HG03439 (cell line): ENCODE data around the gene FKBP15.
"Not testable (repeated sequence)": the region's sequence is repeated elsewhere in the genome, so short reads cannot be mapped to it uniquely, and the experiment has no call there.

Experiments
- ATAC-seq: cut with Tn5 transposase; IDR thresholded peaks from one replicate; pipeline ENCODE4 v1.9.1; 2021; ENCODE audit warnings: mild to moderate bottlenecking, moderate library complexity; ENCODE audit not compliant: unreplicated experiment

Gene FKBP15

DNA sequence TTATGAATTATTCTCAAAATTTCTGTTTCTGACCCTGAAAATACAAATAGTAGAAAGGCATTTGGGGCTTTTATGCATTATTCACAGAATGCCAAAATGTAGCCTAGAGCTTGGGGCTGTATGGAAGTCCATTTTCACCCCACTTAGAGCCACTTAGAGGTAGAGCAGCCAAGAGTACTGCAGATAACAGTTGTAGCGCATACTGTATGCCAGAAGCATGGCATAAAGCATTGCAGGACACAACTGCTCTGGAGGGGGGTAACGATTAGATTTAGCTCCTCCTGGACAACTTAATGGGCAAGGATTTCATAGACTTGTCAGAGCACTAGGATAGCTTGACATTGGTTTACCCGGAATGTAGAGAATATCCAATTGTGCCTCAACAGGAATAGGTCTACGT lies 15.9 kb upstream of the FKBP15 start:
- no peak for ATAC-seq

DNA sequence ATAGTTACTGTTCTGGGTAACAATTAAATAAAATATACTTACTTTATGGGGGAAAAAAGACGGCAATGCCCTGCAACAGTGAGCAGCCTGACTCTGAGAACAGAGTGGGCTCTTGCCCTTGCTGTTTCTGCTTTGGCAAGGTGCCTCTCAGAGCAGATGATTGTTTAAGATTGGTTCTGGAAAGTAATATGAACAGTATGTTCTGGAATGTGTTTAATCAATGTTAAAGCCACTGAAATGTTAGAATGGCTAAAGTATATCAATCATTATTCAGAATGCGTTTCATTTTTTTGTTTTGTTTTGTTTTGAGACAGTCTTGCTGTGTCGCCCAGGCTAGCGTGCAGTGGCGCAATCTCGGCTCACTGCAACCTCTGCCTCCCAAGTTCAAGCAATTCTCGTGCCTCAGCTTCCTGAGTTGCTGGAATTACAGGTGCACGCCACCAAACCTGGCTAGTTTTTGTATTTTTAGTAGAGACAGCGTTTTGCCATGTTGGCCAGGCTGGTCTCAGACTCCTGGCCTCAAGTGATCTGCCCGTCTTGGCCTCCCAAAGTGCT lies 14.7 kb upstream of the FKBP15 start:
- ATAC-seq: not testable (repeated sequence)

DNA sequence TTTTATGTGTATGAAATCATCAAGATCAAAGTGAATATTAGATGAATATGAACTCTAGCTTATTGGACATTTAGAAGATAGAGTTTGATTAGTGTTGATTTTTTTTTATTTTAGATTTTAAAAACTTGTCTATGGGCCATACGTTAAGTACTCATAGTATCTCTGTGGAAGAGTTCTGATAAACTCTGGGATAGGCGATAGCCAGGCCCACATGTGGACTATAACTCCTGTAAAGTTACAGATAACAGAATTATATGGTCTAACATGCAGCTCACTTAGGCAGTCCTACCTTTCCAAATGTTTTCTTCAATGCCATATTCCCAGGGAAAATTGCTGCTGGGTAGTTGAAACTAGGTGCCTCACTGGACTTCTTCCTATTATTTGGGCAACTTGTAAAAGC lies 10.6 kb upstream of the FKBP15 start:
- ATAC-seq: no peak

DNA sequence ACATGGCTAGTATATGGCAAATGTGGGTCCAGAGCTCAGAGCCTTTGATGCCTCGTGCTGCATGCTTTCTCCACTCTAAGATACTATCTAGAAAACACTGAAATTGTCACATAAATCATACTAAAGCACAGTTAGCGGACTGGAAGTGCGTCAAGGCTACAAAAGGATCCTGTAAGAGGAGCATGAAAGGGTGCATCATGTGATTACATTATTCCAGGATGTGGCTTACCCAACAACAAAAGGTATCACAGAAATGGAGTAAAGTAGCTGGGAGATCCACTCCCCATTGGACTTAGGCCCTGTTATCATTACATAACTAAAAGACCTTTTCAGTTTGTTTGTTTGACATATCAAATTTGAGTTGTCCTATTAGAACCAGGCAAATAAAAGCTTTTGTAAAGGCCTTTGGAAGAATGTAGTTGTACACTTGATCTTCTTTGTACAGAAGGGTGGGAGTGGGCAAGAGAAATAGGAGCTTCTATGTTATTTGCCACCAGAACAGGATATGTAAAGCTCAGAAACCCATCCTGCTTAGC lies 7.1 kb upstream of the FKBP15 start:
- ATAC-seq: no peak

DNA sequence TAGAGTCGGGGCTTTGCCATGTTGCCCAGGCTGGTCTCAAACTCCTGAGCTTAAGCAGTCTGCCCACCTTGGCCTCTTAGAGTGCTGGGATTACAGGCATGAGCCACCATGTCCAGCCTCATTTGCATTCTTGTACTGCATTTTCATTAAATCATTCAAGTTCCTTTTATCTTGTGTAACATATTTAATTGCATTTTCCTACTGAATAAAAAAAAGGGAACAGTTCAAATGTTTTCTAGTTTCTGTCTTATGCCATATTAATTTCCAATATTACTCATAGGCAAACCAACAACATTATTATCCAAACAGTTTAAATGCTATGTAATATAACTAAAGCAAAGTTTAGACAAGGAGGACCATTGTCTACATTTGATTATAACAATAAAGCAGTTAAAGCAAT lies 6.4 kb upstream of the FKBP15 start:
- ATAC-seq: no peak

DNA sequence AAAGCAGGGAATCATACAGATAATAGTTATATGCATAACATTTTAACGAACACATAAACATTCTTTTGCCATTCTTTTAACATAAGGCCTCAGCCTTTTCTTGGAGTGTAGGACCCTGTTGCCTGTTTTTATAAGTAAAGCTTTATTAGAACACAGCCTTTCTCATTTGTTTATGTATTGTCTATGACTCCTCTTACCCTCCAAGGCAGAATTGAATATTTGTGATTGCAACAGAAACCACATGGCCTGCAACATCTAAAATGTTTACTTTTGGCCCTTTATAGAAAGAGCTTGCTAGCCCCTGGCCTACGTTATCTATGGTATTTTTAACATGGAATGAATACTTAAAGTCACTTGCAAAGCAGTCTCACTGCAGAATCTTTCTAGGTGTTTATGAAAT lies 2.9 kb upstream of the FKBP15 start:
- ATAC-seq: no peak

DNA sequence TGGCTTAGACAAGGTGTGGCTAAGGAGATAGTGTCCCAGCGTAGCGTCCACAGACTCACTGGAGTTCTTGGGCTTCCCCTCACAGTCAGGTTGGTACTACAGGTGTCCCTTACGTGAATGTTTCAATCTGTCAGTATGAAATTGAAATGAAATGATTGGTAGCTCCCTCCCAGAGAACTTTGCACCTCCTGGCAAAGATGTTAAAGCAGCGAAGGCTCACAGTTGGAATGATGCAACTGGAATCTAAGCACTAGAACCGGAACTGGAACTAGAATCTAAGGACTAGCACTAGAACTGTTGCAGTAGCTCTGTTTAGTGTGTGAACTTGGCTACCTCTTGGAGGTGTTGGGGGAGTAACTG lies 1.4 kb upstream of the FKBP15 start:
- ATAC-seq: no peak

DNA sequence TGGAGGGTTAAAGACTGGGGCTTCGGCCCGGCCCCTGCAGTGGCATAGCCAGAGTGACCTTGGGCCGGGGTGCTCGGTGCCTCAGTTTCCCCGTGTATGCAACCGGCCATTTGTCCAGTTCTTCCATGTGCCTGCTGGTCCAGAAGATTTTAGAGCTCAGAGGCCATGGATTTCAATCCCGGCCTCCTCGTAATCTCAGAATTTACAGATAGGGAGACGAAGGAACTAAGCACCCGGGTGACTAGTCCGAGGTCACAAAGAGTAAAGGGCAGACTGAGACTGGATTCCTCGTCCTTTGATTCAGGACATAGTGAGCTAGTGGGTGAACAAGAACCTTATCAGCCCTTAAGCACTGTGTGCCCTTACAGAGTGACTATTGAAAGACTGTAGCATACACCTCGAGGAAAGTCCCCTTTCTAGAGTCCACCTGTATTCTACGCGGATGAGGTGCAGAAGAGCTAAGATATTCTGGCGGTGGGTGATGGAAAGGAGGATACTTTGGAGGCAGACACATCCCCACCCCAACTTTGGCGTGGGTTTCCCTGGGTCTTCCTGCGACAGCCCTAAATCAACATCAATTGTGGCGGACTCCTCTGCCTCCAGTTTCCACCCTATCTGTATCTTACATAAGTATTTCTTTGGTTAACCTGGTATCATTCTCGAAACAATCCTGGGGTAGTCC lies 864 bp upstream of the FKBP15 start:
- ATAC-seq: no peak

DNA sequence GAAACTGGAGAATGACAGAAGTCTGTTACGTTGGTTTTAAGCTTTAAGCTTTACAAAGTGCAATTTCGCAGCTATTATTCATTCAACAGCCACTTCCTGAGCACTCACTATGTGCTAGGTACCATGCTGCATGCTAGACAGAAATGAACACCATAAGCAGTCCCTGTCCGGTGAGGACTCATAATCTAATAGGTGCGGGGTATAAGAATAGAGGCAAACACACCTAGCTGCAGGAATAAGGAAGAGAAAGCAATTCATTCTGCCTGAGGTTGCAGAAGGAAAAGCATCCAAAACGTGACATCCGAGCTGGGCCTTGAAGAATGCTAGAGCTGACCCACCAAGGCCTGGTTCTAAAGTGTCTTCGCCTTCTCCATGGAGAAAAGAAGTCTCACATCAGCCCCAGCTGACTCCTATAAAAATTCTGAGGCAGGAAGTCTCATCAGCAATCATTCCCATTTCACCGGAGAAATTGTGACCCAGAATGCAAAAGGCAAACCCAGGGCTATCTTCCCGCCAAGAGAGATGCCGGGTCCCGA lies 542 bp downstream of the FKBP15 start:
- no peak for ATAC-seq

DNA sequence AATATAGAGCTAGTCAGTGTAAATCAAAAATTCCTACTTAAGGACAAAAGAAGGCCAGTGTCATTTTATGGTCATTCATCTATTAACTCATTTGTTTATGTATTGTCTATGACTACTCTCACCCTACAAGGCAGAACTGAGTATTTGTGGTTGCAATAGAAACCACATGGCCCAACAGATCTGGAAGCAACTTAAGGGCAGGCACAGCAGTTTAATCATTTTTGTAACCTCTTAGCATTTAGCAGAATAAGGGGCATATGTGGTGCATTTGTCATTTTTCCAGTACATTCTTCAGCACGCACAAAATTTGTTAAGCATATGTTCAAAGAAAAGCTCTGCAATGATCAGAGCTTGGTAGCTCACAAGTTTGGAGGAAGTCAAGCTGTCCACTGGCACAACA lies 1.1 kb downstream of the FKBP15 start:
- peak; percentile 41 for ATAC-seq

DNA sequence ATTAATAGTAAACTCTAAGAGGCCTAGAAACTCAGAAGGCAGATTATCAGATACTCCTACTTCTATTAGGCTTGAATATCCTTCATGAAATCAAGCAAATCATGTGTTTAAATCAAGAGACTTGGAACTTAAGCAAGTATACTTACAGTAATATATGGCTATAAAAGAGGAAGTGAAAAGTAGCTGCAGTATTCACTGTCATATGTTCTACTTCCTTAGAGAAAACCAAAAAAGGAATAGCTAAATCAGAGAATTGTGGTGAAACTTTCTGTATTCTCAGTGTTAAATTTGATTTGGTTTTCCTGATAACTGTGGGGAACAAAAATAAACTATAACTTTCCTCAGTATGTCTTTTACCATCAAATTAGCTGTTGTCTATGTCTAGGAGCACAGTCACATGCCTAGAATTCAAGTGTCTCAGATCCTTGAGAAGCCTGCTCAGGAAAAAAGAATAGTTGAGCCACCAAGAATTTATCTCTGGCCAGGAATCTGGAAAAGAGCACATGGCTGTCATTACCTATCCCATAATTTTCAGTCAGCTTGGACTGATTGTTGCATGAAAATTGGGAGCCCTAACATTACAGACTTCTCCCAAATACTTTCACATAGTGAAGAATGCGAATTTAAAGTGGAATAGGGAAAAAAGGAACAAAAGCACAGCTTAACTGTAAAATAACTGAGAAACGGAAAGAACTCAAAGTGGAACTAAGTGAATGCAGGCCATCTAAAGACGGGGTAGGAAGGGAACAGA lies 1.7 kb downstream of the FKBP15 start:
- peak; percentile 34 for ATAC-seq

DNA sequence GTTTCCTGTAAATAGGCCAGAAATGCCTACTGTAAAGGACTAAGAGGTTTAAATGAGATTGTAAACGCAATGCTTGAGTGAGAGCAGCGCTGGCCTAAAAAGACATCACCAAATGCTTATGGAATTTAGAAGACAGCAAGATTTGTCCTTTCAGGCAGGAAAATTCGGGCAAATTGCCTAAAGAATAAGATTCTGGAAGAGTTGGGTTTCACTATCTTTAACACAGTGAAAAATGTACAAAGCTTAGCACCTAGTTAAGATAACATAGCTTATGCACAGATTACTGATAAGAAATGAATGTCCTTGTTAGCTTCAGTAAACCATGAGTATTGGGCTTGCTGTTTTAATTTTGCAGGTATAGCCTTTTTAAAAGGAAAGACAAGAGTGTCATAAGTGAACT lies 4.7 kb downstream of the FKBP15 start:
- ATAC-seq: no peak

DNA sequence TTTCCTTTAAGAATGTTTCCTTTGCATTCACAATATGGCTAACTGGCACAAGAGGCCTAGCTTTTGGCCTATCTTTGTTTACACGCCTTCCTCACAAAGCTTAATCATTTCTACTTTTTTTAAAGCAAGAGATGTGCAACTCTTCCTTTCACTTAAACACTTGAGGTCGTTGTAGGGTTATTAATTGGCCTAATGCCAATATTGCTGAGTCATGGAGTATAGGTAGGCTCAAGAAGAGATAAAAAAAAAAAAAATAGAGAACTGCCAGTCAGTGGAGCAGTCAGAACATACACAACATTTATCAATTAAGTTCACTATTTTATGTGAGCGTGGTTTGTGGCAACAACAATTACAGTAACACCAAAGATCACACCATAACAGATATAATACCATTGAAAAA lies 5.9 kb downstream of the FKBP15 start:
- ATAC-seq: no peak

DNA sequence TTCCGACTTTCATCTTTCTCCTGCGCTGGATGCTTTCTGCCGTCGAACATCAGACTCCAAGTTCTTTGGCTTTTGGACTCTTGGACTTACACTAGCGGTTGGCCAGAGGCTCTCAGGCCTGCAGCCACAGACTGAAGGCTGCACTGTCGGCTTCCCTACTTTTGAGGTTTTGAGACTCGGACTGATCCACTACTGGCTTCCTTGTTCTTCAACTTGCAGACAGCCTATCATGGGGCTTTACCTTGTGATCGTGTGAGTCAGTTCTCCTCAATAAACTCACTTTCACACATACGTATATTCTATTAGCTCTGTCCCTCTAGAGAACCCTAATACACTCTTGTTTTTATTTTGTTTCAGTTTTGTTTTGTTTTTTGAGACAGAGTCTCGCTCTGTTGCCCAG lies 10.3 kb downstream of the FKBP15 start:
- no peak for ATAC-seq

DNA sequence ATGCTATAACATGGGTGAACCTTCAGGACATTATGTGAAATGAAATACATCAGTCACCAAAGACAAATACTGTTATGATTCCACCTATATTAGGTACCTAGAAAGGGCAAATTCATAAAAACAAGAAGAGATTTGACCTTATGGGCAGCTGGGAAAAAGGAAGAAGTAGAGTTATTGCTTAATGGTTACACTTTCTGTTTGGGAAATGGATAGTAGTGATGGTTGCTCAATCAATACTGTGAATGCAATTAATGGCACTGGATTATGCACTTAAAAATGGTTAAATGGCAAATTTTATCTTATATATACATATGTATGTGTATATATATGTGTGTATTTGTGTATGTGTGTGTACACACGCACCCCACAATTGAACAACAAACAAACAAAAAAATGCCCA lies 15.2 kb downstream of the FKBP15 start:
- ATAC-seq: no peak

DNA sequence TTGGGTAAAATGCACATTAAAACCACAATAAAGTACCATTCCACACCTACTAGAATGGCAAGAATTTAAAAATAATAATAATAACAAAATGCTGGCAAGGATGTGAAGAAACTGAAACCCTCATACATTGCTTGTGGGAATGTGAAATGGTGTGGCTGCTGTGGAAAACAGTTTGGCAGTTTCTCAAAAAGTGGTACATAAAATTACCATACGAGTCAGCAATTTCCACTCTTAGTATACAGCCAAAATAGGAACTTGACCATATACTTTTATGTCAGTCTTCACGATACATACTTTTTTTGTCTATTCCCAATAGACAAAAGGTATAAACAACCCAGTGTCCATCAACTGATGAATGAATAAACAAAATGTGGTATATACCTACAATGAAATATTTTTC lies 15.6 kb downstream of the FKBP15 start:
- no peak for ATAC-seq

DNA sequence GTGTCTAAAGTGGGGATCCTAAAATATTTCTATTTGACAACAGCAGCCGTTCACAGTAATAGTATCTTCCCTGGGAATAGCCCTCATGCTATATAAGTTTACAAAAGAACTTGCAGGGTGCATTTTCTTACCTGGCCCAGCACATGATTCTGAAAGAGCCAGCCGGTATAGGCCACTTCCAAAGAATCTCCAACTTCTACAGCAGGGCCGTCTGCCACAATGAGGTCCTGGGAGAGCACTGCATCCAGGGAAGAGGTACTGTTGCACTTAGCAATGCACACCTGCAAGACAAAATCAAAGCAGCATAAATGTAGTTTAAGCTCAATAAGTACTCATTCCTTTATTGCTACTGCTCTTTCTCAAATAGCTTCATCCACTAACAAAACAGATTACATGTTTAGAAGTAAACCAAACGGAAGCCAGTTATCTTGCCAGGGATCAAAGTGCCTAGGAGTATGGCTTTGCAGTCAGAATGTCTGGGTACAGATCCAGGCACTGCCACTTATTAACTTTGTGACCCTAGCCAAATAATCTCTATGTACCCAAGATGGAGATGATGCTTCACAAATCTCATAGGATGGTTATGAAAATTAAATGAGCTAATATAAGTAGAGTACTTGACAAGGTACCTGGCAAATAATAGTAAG lies 21.3 kb downstream of the FKBP15 start:
- no peak for ATAC-seq

DNA sequence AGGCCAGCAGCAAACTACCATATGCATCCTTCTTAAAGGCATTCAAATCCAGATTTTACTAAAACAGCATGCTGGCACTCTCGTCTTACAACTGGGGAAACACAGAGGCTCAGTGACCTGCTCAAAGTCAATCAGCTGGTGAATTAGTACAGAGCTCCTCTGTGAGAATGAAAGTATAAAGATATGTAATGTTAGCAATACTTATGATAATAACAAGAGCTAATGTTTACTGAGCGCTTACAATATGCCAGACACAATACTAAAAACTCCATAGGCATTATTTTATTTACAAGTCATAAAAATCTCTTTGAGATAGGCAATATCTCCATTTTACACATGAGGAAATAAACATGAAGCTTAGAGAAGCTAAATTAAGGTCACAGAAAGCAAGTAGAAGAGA lies 28.6 kb downstream of the FKBP15 start:
- ATAC-seq: no peak

DNA sequence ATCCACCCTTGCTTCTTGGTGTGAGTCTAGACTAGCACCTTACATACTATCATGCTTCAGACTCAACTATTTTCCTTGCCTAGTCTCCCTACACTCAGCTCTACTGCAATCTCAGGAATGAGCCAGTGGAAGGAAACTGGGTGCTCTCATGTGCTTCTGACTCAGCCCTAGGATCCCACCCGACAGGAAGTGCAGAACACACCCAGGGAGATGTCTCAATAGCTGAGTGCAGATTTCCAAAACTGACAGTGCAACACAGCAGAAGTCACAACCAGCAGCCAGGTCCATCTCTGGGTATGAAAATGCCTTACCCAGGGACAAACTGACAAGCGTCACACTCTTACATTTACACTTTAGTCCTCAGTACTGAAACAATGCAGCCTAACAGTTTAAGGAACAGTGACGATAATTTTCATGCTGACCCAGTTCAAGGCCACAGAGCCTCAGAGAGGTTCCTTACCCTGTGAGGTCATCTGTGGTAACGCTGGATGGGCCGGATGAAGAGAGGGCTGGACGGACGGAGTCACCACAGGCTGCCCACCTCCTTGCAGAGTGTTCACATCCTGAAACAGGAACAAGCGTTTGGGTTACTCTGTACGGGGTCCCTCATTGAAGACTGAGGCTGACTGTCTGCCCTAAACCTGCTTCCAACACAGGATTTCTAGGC lies 33.0 kb downstream of the FKBP15 start:
- ATAC-seq: no peak

DNA sequence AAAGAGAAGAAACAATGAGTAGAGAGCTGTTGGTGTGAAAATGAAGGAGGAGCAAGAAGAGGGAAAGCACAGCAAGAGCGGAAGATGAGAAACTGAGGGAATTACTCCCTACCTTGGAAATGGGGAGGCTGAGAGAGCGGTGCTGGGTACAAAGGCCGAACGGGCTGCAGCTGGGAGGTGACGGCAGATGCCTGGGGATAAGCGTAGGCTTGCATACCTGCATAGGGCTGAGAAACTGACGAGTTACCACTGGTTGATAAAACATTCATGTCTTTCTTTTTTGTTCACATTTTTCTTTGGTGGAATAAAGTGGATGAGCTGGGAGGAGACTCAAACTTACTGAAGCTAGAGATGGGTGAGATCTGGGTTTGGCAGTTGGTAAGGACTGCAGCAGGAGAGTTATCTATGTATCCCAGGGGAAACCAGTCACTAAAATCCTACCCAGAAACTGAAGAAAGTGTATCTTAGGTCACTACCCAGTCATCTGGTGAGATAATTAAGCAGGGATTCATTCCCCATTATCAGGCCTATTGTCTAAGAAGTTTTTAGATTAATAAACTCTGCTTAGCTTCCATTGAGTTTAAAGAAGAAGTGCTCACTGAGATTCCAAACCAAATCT lies 34.8 kb downstream of the FKBP15 start:
- ATAC-seq: no peak

DNA sequence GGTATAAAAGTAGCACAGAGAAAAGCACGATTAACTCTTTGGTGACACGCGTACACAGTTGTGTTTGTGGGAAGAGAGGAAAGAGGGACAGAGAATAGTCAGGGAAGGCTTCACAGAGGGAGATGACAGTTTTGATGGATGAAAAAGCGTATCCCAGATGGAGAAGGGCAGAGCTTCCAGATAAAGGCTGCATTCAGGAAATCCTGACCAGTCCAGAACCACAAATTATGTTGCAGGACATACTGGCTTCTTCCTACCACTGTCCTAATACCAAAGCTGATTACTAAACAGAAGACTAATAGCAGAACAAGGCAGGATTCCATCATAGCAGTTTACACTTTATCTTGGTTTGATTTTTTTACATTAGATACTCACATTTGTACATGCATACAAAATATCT lies 35.8 kb downstream of the FKBP15 start:
- ATAC-seq: no peak
